Measurements from ENCODE around the gene KCNJ13.

GRCh38 chr2:232744963-232745362 is 31.4 kb downstream of the KCNJ13 start:
- TF ChIP-seq CTCF (IDR thresholded peaks at IDR 0.05; ENCODE audit: insufficient read depth, low read length, poor library complexity, severe bottlenecking), result no peak
- TF ChIP-seq EZH2phosphoT487 (conservative IDR thresholded peaks at IDR 0.05; ENCODE audit: low read length), result no peak

All from SU-DHL-6 (cell line).